ENCODE results near the gene HYAL2.

DNA sequence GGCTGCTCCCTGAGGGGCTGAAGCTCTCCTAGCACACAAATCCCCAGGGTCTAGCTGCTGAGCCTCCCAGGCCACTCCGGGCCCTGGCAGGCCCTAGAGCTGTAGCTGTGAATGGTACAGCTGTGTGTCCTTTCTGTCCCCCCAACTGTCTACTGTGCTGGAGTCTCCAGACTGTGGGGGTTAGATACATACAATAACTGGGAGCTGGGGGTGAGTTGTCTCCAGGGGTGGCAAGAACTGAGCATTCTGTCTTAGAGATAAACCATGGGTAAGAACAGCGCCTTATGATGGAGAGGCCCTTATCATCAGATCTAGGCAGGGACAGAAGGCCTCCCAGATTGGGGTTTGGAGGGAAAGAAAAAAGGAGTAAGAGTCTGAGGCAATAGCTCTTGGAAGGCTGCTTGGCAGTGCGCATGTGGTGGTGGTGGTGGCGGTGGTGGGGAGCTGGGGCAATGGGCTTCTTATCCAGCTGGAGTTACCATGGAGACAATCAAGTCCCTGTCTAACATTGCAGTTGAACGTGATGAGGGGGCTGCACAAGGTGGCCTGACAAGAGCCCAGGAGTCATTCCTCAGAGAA lies 31.7 kb upstream of the HYAL2 start:
- TF ChIP-seq, protein P1, sequence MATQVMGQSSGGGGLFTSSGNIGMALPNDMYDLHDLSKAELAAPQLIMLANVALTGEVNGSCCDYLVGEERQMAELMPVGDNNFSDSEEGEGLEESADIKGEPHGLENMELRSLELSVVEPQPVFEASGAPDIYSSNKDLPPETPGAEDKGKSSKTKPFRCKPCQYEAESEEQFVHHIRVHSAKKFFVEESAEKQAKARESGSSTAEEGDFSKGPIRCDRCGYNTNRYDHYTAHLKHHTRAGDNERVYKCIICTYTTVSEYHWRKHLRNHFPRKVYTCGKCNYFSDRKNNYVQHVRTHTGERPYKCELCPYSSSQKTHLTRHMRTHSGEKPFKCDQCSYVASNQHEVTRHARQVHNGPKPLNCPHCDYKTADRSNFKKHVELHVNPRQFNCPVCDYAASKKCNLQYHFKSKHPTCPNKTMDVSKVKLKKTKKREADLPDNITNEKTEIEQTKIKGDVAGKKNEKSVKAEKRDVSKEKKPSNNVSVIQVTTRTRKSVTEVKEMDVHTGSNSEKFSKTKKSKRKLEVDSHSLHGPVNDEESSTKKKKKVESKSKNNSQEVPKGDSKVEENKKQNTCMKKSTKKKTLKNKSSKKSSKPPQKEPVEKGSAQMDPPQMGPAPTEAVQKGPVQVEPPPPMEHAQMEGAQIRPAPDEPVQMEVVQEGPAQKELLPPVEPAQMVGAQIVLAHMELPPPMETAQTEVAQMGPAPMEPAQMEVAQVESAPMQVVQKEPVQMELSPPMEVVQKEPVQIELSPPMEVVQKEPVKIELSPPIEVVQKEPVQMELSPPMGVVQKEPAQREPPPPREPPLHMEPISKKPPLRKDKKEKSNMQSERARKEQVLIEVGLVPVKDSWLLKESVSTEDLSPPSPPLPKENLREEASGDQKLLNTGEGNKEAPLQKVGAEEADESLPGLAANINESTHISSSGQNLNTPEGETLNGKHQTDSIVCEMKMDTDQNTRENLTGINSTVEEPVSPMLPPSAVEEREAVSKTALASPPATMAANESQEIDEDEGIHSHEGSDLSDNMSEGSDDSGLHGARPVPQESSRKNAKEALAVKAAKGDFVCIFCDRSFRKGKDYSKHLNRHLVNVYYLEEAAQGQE (IDR thresholded peaks at IDR 0.05; ENCODE audit: insufficient read depth in 1 of 2, low read depth in 2 of 2, low read length in 2 of 2), result no peak
- TF ChIP-seq POLR2AphosphoS5 (IDR thresholded peaks at IDR 0.05; ENCODE audit: low read depth, low read length) (no peak), SIN3A (IDR thresholded peaks at IDR 0.05; ENCODE audit: borderline replicate concordance, insufficient read depth, low read length) (no peak), TAF1 (IDR thresholded peaks at IDR 0.05; ENCODE audit: borderline replicate concordance, insufficient read depth, low read length) (no peak), FOXP2 (optimal IDR thresholded peaks at IDR 0.05; ENCODE audit: borderline replicate concordance, extremely low read depth, extremely low read length, insufficient read depth) (no peak)
